Amniotic stem cell (primary cell): ENCODE results near the gene OGG1.

Experiments used
- DNase-seq: peaks from one replicate; lab custom pipeline; 2025; lab: John Stamatoyannopoulos, UW

OGG1 gene

GRCh38 chr3:9727743-9728142 is 22.0 kb upstream of the OGG1 start:
- no peak for DNase-seq

- no peak for DNase-seq
Measured at GRCh38 chr3:9729419-9729818, 20.3 kb upstream of the OGG1 start.

DNA sequence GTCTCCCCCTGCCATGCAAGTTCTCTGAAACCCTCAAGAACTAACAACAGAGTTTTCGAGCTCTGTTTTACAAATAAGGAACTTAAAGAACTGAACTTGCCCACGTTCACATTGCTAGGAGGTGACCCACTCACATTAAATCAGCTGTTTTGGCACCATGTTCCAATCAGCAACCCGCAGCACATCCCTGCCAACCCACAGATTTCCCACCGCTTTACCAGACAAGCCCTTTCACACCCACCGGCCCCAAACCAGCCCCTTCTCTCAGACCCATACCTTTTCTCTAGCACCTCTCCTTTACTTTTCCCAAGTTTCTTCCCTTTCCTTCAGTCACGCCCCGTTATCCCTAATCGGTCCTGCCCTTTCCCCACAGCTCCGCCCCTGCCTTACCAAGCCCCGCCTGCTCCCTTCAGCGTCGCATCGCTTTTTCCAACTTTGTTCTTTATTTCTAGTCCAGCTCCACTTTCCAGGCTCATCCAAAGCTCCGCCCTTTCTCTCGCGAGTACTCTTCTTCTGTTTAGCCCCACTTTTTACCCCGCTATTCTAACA is 19.0 kb upstream of the OGG1 start:
- DNase-seq, result peak; percentile 59

- peak; percentile 99 for DNase-seq
Measured at GRCh38 chr3:9731206-9732079, 18.3 kb upstream of the OGG1 start, which contains the start of gene BRPF1. Gene BRPF1, plus strand, starts transcription at chr3:9731735. Its CDS starts 2,406 bp downstream, at chr3:9734141.

GRCh38 chr3:9732080-9732739 is 17.5 kb upstream of the OGG1 start:
- DNase-seq, result no peak

GRCh38 chr3:9732740-9733115 is 17.0 kb upstream of the OGG1 start:
- no peak for DNase-seq

DNA sequence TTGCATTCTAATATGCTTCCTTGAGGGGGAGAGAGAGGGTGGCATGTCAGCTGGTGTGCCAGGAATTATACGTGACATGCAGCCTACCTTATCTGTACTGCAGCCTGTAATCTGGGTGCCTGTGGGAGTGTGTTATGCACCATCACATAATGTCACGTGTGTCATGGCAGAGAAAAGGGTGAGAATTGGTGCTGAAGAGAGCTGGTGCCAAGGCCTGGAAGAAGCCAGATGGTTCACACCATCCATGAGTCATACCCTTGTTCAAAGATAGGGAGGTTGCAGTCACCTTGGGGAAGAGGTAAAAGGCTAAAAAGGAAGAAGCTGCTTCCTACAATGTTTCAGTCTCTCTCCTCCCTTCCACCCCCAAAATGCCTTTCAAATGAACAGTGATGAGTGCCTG is 12.9 kb upstream of the OGG1 start:
- DNase-seq, result no peak

DNA sequence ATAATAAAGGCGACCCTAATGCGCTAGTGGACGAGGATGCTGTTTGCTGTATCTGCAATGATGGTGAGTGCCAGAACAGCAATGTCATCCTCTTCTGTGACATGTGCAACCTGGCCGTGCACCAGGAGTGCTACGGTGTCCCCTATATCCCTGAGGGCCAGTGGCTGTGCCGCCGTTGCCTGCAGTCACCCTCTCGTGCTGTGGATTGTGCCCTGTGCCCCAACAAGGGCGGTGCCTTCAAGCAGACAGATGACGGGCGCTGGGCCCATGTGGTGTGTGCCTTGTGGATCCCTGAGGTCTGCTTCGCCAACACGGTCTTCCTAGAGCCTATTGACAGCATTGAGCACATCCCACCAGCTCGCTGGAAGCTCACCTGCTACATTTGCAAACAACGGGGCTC is 10.6 kb upstream of the OGG1 start:
- no peak for DNase-seq

- no peak for DNase-seq
Measured at GRCh38 chr3:9742560-9742959, 7.2 kb upstream of the OGG1 start.

- DNase-seq, result no peak
Measured at GRCh38 chr3:9743548-9743947, 6.2 kb upstream of the OGG1 start.

DNA sequence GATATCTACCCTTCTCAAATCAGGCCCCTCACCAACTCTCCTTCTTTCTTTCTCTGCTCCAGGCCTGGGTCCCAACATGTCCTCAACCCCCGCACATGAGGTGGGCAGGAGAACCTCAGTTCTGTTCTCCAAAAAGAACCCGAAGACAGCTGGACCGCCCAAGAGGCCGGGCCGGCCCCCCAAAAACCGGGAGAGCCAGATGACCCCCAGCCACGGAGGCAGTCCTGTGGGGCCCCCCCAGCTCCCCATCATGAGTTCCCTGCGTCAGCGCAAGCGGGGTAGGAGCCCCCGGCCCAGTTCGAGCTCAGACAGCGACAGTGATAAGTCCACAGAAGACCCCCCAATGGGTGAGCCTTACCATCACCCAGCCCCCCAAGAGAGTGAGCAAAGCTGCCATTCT is 5.6 kb upstream of the OGG1 start:
- no peak for DNase-seq

- DNase-seq, result no peak
Measured at GRCh38 chr3:9745521-9745920, 4.2 kb upstream of the OGG1 start.

DNA sequence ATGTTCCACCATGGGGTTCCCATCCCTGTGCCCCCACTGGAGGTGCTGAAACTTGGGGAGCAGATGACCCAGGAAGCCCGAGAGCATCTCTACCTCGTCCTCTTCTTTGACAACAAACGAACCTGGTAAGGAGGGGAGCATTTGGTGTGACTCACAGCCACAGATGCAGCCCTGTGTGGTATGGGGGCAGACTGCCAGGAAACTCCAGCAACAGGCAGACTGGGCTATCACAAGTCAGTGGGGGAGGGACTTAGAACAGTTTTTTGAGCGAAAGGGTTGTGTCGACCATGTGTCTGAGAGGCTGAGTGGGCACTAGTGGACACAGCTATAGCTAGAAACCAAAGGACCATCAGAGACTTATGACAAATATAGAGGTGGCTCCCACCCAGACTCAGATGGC is 3.4 kb upstream of the OGG1 start:
- DNase-seq, result peak; percentile 8

- no peak for DNase-seq
Measured at GRCh38 chr3:9747267-9747666, 2.5 kb upstream of the OGG1 start.

- DNase-seq, result no peak
Measured at GRCh38 chr3:9748031-9748430, 1.7 kb upstream of the OGG1 start.

- DNase-seq, result no peak
Measured at GRCh38 chr3:9749296-9749644, 482 bp upstream of the OGG1 start.

DNA sequence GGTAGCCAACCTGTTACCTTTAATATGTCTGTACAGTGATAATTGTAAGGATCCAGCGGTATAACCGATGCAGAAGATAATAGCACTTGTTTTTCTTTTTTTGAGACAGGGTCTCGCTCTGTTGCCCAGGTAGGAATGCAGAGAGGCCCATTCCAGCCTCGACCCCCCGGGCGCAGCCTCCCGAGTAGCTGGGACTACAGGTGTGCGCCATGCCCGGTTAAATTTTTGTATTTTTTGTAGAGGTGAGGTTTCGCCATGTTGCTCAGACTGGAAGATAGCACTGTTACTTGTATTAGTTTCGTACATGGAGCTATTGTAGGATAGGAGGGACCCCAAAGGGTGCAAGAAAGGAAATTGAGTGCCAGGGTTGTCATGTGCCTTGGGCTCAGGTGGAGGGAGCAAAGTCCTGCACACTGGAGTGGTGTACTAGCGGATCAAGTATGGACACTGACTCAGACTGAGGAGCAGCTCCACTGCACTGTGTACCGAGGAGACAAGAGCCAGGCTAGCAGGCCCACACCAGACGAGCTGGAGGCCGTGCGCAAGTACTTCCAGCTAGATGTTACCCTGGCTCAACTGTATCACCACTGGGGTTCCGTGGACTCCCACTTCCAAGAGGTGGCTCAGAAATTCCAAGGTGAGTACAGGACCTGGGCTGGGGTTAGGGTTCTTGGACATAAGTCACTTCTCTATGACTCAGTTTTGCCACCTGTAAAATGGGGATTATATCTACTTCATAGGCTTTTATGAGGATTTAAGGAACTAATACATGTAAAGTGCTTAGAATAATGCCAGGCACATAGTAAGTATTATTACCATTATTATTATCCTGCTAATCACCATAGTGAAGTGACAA is 1.0 kb downstream of the OGG1 start:
- no peak for DNase-seq

- DNase-seq, result no peak
Measured at GRCh38 chr3:9754678-9755077, 4.9 kb downstream of the OGG1 start.

DNA sequence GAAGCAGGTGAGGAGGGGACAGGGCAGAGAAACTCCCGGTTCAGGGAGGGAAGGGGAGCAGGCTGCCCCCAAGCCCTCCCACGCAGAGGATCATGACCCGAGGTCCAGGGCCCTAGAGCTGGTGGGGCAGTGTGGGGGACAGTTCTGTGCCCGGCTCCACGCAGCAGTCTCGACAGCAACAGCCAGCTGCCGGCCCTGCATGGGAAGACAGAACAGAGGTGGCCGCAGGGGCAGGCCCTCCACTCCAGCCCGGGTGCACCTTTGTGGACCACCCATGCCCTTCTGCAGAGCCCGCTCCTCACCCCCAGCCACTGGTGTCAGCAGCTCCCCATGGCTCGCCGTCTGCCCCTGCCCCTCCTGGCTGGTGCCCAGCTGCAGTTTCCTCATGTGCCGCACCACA is 7.7 kb downstream of the OGG1 start:
- DNase-seq, result no peak

DNA sequence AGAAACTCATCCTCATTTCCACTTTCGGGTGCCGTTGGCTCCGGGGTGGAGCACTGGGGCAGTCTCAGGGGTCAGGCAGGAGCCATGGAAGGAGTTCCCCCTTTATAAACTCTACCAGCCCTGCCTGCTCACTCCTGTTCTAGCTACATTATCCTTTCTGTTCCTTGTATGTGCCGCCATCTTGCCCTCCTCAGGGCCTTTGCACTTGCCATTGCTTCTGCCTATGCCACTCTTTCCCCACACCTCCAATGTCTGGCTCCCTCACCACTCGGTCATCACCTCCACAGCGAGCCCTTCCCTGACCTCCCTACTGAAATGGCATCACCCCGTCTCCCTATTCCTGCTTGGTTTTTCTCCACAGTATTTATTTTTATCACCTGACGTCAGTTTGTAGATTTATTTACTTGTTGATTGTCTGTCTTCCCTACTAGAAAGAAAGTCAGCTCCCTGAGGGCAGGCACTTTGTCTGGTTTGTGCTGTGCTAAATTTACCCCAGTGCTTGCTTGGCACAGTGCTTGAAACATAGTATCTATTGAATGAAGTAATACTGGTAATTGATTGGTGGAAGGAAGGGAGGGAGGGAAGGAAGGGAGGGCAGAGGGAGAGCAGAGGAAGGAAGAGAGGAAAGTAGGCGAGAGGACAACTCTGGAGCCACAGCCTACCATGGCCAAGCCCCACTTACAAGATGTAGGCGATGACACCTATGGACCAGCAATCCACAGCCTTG is 11.2 kb downstream of the OGG1 start:
- DNase-seq, result no peak

GRCh38 chr3:9761919-9762318 is 12.2 kb downstream of the OGG1 start:
- no peak for DNase-seq

- no peak for DNase-seq
Measured at GRCh38 chr3:9762871-9763270, 13.1 kb downstream of the OGG1 start.
